ENCODE results near the gene PPP2R2C. TPM values are rescaled to one million over a fixed set of nuclear protein-coding genes. Genes with fewer than 3 reads are reported as not detected.

PPP2R2C gene
- total RNA-seq, 4 donors from 2014 or later, result 0.50 to 2.7 (median 1.4) TPM

DNA sequence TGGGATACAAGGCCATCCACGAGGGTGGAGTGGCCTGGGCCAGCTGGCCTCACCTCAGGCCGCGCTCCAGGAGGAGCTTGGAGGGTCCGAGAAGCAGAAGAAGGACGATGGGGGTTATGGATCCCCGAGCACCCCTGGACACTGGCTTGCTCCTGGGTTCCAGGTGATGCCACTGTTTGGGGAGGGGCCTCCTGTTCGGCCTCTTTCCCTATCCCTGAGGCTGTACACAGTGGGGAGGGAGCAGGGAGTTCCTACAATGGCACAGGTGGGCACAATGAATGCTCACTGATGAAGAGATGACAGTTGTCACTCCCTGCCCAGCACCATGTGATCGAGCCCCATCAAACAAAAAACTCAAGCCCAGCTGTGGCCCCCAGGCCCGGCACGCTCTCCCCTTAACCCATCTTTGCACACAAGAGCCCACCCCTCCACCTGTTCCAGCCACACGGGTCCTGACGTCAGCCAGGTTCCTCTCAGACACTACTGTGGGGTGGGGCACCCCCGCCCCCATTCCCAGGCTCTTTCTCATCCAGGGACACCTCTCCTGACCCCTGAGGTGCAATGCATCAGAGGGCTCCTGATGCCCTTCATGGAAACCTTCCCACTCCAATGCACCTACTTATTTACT lies 132.5 kb downstream of the PPP2R2C start:
- no peak for DNase-seq (ENCODE audit: extremely low spot score)
- Histone ChIP-seq H3K27ac (replicated peaks in 1 of 4) (no peak overlapping the region), H3K36me3 (no peaks in the 10 kb centered on the region), H3K9me3 (no peaks in the 10 kb centered on the region), H3K27me3 (peaks cover 0 to 61% (median 0%) of the 10 kb centered on the region in 4 donors), H3K4me1 (peaks cover 0 to 8% (median 4%) of the 10 kb centered on the region in 4 donors), H3K4me3 (no peak overlapping the region)
- intact Hi-C loops (cut with DNase I), result loop anchor here (10.0 kb wide), 2 partner anchors 205 to 345 kb away; no protein-coding TSS in a partner anchor
- TF ChIP-seq, protein P1, sequence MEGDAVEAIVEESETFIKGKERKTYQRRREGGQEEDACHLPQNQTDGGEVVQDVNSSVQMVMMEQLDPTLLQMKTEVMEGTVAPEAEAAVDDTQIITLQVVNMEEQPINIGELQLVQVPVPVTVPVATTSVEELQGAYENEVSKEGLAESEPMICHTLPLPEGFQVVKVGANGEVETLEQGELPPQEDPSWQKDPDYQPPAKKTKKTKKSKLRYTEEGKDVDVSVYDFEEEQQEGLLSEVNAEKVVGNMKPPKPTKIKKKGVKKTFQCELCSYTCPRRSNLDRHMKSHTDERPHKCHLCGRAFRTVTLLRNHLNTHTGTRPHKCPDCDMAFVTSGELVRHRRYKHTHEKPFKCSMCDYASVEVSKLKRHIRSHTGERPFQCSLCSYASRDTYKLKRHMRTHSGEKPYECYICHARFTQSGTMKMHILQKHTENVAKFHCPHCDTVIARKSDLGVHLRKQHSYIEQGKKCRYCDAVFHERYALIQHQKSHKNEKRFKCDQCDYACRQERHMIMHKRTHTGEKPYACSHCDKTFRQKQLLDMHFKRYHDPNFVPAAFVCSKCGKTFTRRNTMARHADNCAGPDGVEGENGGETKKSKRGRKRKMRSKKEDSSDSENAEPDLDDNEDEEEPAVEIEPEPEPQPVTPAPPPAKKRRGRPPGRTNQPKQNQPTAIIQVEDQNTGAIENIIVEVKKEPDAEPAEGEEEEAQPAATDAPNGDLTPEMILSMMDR (IDR thresholded peaks at IDR 0.05), result no peak
- no peak for TF ChIP-seq EP300 (IDR thresholded peaks at IDR 0.05)
- WGBS, result 86% methylated on average over 12 of the region's 13 CpGs

DNA sequence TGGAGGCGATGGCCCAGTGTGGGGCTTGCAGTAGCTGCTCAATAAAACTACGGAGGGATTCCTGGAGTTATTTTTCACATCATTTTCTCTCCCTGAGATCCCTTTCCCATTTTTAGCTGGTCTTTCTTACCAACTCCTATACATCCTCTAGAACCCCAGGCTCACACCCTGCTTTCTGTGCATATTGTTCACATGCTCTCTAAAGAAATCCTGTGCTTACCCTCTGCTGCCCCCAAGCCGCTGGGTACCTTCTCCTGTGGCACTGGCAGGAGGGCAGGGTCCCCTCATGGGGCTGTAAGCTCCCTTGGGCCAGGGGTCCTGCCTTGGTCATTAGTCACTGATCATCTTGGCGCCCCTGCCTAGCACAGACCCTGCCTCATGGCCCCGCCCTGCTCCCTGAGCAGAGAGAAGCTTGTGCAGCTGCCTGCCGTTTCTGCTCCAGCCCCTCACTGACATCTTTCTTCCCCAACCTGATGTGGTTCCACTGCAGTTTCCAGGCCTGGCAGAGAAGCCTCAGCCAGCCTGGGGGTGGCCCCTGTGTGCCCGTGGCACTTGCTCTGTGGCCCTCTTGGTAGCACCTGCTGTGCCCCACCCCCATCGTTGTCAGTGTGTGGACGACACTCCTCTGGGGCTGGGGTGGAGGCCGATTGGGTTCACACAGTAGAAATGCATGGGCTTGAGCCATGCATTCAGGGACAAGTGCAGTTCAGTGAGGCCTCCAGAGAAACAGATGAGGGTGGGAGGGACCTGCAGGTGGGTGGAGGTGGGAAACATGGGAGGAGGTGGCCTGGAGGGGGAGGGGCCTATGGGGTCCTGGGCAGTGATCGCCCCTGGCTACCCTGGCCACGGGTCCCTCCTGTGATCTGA lies 133.2 kb downstream of the PPP2R2C start:
- 73% methylated on average over 8 of the region's 12 CpGs for WGBS
- H3K4me1 ChIP-seq, result peaks cover 0 to 8% (median 4%) of the 10 kb centered on the region in 4 donors
- no peaks in the 10 kb centered on the region for H3K36me3 ChIP-seq
- no peak overlapping the region for H3K27ac ChIP-seq (replicated peaks in 1 of 4)
- H3K9me3 ChIP-seq, result no peaks in the 10 kb centered on the region
- TF ChIP-seq POLR2AphosphoS5 (IDR thresholded peaks at IDR 0.05), result no peak
- no peak for TF ChIP-seq EP300 (IDR thresholded peaks at IDR 0.05)
- H3K4me3 ChIP-seq, result no peak overlapping the region
- H3K27me3 ChIP-seq, result peaks cover 0 to 68% (median 0%) of the 10 kb centered on the region in 4 donors
- intact Hi-C loops (cut with DNase I), result loop anchor here (10.0 kb wide), 2 partner anchors 206 to 344 kb away; no protein-coding TSS in a partner anchor
- no peak for DNase-seq (ENCODE audit: extremely low spot score)

DNA sequence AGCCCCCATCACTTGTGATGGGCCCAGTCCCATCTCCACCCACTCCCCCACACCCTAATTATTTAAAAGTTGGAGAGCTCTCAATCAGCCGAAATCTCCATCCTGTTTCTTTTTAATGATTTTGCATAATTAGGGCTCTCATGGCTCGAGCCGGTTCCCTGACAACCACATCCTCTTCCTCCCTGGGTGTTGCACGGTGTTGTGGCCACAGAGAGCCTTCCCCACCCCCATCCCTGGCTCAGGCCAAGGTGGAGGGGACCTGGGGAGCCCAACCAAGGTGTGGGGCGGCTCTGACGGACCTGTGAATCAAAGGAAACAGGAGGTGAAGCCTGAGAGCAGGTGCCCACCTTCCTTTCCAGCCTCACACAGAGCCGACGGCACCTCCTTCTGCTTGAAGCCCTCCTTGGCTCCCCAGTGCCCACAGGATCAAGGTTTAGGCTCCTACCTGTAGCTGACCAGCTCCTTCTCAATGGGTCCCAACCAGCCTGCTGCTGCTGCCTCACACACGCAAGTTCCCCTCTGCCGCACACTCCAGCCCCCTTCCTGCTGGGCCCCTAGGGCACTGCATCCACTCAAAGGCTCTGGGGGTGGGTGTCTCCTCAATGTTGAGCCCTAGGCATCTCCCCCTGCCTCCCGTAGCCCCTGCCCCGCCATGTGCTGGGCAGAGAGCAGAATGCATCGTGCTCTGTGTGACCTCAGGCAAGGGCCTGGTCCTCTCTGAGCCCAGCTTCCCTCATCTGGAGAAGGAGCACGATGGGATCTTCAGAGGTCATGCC lies 134.1 kb downstream of the PPP2R2C start:
- intact Hi-C loops (cut with DNase I), result loop anchor here (10.0 kb wide), 2 partner anchors 206 to 344 kb away; no protein-coding TSS in a partner anchor
- Histone ChIP-seq H3K4me3 (no peak overlapping the region), H3K4me1 (peaks cover 0 to 8% (median 4%) of the 10 kb centered on the region in 4 donors), H3K36me3 (no peaks in the 10 kb centered on the region), H3K27ac (replicated peaks in 1 of 4) (no peak overlapping the region), H3K27me3 (peaks cover 0 to 77% (median 0%) of the 10 kb centered on the region in 4 donors), H3K9me3 (no peaks in the 10 kb centered on the region)
- DNase-seq (ENCODE audit: extremely low spot score), result no peak
- TF ChIP-seq, protein P1 (IDR thresholded peaks at IDR 0.05), result no peak
- TF ChIP-seq POLR2A (IDR thresholded peaks at IDR 0.05; ENCODE audit: low read depth) (no peak), POLR2AphosphoS5 (IDR thresholded peaks at IDR 0.05) (no peak), EP300 (IDR thresholded peaks at IDR 0.05) (no peak)
- WGBS, result 59% methylated on average over 10 of the region's 14 CpGs

DNA sequence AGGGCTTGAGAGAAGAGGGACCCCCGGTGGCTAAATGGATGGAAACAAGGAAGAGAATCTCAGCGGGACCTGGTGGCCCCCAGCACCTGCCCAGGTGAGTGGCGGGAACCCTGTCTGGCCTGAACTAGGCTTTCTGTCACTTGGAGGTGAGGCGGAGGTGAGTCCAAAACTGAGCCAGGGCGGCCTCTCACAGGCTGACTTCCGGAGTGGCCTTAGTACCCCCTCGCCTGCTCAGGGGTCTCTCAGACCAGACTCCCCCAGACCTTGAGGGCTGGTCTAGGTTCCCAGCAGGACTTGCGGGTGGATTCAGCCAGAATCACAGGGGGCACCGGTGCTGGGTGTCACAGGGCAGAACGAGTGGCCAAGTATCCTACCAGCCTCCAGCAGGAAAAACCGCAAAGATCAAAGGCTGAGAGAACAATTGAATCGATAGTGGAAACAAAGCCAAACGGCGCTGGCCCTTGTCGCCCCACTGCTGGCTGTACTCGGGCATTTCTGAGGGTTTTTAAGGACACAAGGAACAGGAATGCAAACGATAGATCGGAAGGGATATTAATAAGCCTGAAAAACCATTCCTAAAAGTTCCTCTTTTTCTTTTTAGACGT lies 135.0 kb downstream of the PPP2R2C start:
- H3K9me3 ChIP-seq, result no peaks in the 10 kb centered on the region
- intact Hi-C loops (cut with DNase I), result loop anchor here (10.0 kb wide), 2 partner anchors 207 to 343 kb away; no protein-coding TSS in a partner anchor
- no peak for DNase-seq (ENCODE audit: extremely low spot score)
- H3K27me3 ChIP-seq, result peaks cover 0 to 83% (median 0%) of the 10 kb centered on the region in 4 donors
- H3K4me3 ChIP-seq, result no peak overlapping the region
- 31% methylated on average over 19 of the region's 19 CpGs for WGBS
- TF ChIP-seq POLR2AphosphoS5 (IDR thresholded peaks at IDR 0.05) (no peak), EP300 (IDR thresholded peaks at IDR 0.05) (no peak), POLR2A (IDR thresholded peaks at IDR 0.05; ENCODE audit: low read depth) (no peak)
- TF ChIP-seq, protein P1 (IDR thresholded peaks at IDR 0.05), result no peak
- peaks cover 0 to 4% (median 3%) of the 10 kb centered on the region in 4 donors for H3K4me1 ChIP-seq
- H3K27ac ChIP-seq (replicated peaks in 1 of 4), result no peak overlapping the region
- H3K36me3 ChIP-seq, result no peaks in the 10 kb centered on the region
